ENCODE measurements around the gene LASP1.

GRCh38 chr17:38919316-38920078 lies 49.6 kb downstream of the LASP1 start:
- TF ChIP-seq CTCF (conservative IDR thresholded peaks at IDR 0.05; ENCODE audit: low read depth, low read length) (no peak), EZH2 (IDR thresholded peaks at IDR 0.05; ENCODE audit: borderline replicate concordance, low read depth, low read length, poor library complexity, severe bottlenecking) (no peak)
